Brain microvascular endothelial cell (primary cell): ENCODE results near the gene LRPPRC.

ENCODE experiments used
- DNase-seq: peaks from one replicate; pipeline ENCODE4 v3.0.0-alpha.2; 2020
- H3K27ac ChIP-seq: fragments of 250-450 bp; sonication (Bioruptor Pico); 2 replicates; pipeline ENCODE4 v1.5.1; 2020; ENCODE audit warnings: mild to moderate bottlenecking, moderate library complexity
- H3K27me3 ChIP-seq: fragments of 250-450 bp; sonication (Bioruptor Pico); replicated peaks from 2 replicates; pipeline ENCODE4 v1.5.1; 2020; ENCODE audit warnings: mild to moderate bottlenecking
- H3K36me3 ChIP-seq: fragments of 250-450 bp; sonication (Bioruptor Pico); replicated peaks from 2 replicates; pipeline ENCODE4 v1.5.1; 2020; ENCODE audit warnings: mild to moderate bottlenecking
- H3K4me3 ChIP-seq: 2 replicates; pipeline ENCODE4 v1.5.1; 2011; ENCODE audit warnings: low read depth, mild to moderate bottlenecking, control low read depth, low read length, moderate library complexity
- CTCF ChIP-seq: IDR thresholded peaks from 2 replicates; pipeline ENCODE4 v1.5.1; 2011; ENCODE audit warnings: low read depth, mild to moderate bottlenecking, moderate library complexity, low read length, control low read depth, inconsistent platforms; ENCODE audit errors: missing control alignments
- in situ Hi-C: cut with HindIII; loops from 2 replicates; pipeline ENCODE4 v1.10.0; 2017; ENCODE audit warnings: low sequenced_read_pairs, low pct_ligation_motif_present

Gene LRPPRC

DNA sequence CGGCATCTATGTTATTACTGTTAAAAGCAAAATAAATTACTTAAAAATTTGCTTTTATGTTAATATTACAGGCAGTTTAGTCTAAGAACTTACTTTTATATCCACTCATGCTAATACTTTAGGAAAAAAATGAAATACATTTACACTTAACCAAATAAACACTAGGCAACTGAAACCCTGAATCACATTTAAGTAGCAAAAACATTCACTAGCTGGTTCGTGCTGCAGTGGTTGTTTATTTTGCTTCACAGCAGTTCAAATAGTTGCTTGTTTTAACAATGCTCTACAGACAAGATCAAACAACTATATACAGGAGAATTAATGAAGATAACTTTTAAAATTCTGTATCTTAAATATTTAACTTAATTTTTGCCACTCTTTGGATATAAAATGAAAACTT is 96.2 kb downstream of the LRPPRC start:
- in situ Hi-C loops: no loop called here
- TF ChIP-seq CTCF: no peak
- DNase-seq: no peak
- Histone ChIP-seq H3K27me3 (no peaks in the 10 kb centered on the region), H3K36me3 (peaks cover 31% of the 10 kb centered on the region), H3K27ac (no peak overlapping the region), H3K4me3 (no peak overlapping the region)

DNA sequence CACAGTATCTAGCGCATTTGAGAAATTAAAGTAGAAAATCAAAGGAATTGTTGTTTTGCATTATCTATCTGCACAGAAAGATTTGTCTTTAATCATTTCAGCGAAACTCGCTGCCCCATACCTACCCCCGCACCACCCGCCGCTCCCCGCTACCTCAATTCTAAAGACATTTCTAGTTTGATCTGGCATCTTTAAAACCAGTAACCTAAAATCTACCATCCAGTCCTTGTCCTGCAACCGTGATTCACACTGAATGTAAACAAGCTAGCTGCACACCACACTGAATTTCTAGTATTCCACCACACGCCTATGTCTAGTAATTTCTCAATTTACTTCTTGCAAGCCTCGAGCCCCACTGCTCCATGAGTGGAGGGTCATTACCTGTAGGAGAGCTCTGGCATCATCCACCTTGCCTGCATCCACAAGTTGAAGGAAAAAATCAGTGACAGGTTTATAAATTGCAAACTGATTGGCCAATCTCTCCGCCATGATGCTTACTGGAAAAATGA is 96.9 kb downstream of the LRPPRC start:
- Histone ChIP-seq H3K27ac (peak overlapping the region; percentile 44), H3K36me3 (peaks cover 29% of the 10 kb centered on the region), H3K27me3 (no peaks in the 10 kb centered on the region), H3K4me3 (no peak overlapping the region)
- peak; percentile 5 for DNase-seq
- no peak for TF ChIP-seq CTCF
- in situ Hi-C loops: no loop called here

DNA sequence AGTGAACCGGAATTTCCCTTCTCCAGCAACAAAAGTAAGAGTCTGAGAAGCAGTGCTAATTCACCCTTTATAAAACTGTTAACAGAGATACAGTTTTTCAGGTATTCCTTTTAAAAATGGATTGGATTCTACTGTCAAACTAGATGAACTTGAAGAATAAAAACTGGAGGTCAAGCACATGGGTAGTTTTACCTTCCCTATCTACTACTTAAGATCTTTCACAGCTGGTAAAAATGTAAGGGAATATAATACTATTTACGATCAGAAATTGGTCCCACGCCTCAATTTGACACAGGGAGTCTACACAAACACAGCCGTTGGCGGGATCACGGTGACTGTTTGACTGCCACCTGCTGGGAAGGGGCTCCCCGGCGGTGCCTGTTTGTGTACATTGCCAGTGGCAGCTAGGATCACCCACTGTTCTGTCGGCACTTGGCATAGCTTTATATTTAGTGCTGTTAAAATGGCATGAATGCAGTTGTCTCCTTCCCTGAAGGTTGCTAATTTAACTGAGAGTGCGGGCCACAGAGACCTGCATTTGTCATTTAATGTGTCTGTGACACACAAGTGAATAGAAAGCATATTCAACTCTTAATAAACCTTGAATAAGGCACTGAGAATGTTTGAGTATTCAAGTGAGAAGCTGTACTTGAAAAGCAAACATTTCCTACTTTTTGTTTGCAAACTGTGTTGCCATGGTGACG is 97.5 kb downstream of the LRPPRC start:
- peaks cover 32% of the 10 kb centered on the region for H3K36me3 ChIP-seq
- no peaks in the 10 kb centered on the region for H3K27me3 ChIP-seq
- DNase-seq: peak; percentile 55
- TF ChIP-seq CTCF: peak; percentile 55
- in situ Hi-C loops: no loop called here
- peak overlapping the region; percentile 44 for H3K27ac ChIP-seq
- no peak overlapping the region for H3K4me3 ChIP-seq

DNA sequence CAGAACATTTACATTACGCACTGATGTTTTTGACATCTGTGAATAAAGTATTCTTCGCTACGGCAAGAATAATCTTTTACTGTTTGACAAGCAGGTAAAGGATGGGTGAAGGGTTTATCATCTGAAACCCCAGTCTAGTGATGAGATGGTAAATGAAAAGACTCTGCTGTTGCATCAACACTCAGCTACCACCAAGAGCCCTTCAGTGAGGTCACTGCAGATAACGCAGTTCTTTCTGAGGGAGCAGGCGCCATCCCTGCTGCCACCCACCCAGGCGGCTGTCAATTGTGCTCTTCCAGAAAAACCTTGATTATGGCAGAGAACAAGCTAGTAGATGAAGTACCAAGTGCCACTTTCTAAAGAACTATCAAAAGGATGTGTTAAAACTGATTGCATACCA is 98.3 kb downstream of the LRPPRC start:
- no peak for TF ChIP-seq CTCF
- in situ Hi-C loops: no loop called here
- Histone ChIP-seq H3K36me3 (peaks cover 40% of the 10 kb centered on the region), H3K27me3 (no peaks in the 10 kb centered on the region), H3K27ac (no peak overlapping the region), H3K4me3 (no peak overlapping the region)
- DNase-seq: no peak

- Histone ChIP-seq H3K27ac (no peak overlapping the region), H3K27me3 (no peaks in the 10 kb centered on the region), H3K4me3 (no peak overlapping the region), H3K36me3 (peaks cover 46% of the 10 kb centered on the region)
- no peak for TF ChIP-seq CTCF
- in situ Hi-C loops: no loop called here
- DNase-seq: no peak
Measured at GRCh38 chr2:43896906-43897305, 98.9 kb downstream of the LRPPRC start.

GRCh38 chr2:43894743-43895142 is 101.0 kb downstream of the LRPPRC start:
- H3K27ac ChIP-seq: no peak overlapping the region
- in situ Hi-C loops: no loop called here
- DNase-seq: no peak
- H3K36me3 ChIP-seq: peaks cover 46% of the 10 kb centered on the region
- no peaks in the 10 kb centered on the region for H3K27me3 ChIP-seq
- H3K4me3 ChIP-seq: no peak overlapping the region
- no peak for TF ChIP-seq CTCF
